NCI-H146 (cell line): ENCODE data around the gene CC2D2B.
"Not testable (repeated sequence)": the region's sequence is repeated elsewhere in the genome, so short reads cannot be mapped to it uniquely, and the experiment has no call there.

Source experiments
- DNase-seq: peaks from one replicate; lab custom pipeline; 2025; lab: John Stamatoyannopoulos, UW

CC2D2B gene

DNA sequence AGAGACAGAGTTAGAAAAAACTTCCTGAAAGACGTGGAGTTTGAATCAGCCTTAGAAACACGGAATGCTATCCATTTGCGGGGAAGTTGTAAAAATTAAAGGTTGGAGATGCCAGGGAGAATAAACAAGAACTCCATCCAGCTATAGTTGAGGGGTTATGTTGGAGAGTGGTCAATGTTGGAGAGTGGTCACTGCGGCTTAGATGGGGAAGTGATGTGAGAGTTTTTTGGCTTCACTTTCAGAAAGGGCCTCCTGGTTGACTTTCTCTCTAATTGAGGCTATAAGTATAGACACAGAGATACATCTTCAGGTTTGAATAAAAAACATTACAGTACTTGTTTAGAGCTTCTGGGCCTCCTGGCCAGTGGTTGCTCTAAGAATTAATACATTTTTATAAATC is 675 bp downstream of the CC2D2B start:
- no peak for DNase-seq

DNA sequence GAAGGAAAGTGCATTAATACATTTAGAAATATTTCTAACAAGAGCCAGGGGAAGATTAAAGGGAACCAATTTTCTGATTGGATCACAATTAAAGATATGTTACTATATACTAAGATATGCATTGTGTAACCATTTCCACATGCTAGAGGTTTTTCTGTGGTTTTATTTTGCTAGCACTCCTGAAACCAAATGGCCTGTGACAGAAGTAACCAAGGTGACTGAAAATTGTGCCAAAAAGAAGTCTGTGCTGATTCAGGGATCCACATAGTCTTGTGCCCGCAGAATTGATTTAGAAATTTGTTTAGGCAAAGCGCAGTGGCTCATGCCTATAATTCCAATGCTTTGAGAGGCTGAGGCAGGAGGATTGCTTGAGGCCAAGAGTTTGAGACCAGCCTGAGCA is 1.8 kb downstream of the CC2D2B start:
- DNase-seq: no peak

DNA sequence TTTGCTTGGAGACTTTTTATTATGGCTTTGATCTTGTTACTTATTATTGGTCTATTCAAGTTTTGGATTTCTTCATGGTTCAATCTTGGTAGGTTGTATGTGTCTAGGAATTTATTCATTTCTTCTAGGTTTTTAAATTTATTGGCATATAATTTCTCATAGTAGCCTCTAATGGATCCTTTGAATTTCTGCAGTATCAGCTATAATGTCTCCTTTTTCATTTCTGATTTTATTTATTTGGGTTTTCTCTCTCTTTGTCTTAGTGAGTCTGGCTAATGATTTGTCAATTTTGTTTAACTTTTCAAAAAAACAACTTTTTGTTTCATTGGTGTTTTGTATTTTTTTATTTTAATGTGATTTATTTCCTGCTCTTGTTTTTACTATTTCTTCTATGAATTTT is 8.3 kb downstream of the CC2D2B start:
- DNase-seq: not testable (repeated sequence)

DNA sequence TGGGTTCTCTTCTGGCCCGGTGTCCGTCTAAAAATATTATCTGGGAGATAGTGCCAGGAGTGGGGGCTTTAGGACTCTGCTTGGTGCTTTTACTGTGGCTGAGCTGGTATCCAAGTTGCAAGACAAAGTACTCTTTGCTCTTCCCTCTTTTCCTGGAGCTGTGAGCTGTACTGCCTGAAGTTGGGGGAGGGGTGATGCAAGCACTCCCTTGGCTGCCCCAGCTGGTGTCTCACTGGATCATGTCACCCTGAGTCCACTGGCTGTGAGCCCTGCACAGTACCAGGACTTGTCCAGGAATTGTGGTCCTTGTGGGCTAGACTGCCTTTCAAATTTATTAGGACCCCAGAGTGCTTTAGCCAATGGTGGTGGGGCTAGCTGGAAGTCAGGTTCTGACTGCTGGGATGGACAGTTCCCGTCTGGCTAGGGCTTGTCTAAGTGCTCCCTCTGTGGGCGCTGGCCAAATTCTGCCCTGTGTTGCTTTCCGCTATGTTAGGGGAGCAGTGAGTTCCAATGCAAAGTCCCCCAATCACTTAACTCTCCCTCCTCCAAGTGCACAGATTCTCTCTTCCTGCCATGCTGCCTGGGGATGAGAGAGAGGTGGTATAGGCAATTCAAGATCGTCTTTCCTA is 13.1 kb downstream of the CC2D2B start:
- DNase-seq: no peak

DNA sequence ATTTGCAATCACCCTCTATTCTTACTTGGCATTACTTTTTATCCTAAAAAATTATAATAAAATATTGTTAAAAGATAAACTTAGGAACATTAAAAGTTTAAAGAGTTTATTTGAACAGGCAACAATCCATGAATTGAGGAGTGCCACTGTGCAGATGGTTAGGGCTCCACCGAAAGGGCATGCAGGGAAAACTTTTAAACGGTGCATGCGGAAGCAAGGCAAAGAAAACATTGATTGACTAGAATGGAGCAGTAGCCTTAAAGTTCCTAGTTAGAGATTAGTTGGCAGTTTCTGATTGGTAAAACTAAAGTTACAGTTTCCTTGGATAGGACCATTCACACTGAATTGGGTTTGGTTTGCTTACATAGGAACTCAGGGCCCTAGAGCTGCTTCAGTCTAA is 17.3 kb downstream of the CC2D2B start:
- DNase-seq: no peak

DNA sequence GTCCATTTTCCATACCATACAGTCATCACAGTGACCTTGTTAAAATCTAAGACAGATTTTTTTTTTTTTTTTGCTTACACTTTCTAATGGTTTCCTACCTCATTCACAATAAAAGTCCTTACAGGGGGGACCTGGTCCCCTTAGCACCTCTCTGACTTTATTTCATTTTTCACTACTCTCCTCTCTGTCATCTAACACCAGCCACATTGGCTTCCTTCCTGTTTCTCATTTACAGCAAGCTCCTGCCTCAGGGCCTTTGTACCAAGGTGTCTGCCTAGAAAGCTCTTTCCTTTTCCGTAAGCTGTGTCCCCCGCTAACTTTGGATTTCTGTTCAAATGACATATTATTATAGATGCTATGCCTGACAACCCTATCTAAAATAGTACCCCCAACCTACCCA is 27.7 kb downstream of the CC2D2B start:
- no peak for DNase-seq

DNA sequence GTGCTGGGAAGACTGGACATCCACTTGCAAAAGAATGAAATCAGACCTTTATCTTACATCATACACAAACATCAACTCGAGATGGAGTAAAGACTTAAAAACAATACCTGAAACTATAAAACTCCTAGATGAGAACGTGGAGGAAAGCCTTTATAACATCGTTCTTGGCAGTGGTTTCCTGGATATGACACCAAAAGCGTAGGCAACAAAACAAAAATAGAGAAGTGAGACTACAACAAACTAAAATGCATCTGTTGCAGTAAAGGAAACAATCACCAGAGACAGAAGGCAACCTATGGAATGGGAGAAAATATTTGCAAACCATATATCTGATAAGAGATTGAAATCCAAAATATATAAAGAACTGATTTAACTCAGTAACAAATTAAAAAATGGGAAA is 33.3 kb downstream of the CC2D2B start:
- no peak for DNase-seq

DNA sequence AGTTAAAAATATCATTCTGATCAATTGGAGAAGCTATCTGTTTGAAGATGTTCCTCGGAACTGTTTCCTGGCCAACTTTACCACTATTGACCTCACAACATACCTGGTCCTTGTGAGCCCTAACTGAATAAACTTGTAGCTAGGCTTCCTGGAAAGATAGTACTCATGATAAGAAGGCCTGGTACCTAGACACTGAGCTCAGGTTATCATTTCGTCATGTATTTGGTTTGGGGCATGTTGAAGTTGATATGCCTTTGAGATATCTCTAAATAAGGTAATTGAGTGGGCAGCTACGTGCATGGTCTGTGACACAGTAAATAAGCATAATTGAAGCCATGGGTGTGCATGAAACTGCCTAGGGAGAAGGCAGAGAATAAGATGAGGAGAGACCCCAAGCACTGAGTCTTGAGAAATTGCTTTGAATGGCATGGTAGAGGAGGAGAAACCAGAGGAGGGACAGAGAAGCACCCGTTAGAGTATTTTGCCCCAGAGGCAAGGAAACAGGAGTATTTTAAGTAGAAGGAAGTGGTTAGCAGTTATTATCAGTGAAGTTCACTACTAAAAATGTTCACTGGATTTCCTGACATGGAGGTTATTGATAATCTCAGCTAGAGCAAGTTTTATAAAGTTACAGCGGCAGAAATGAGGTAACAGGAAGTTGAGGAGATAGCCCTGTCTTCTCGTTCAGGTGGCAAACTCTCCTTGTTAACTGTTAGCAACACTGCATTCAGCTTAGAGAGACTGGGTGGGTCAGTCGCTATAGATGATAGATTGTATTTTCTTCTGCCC is 55.6 kb downstream of the CC2D2B start:
- DNase-seq: no peak

DNA sequence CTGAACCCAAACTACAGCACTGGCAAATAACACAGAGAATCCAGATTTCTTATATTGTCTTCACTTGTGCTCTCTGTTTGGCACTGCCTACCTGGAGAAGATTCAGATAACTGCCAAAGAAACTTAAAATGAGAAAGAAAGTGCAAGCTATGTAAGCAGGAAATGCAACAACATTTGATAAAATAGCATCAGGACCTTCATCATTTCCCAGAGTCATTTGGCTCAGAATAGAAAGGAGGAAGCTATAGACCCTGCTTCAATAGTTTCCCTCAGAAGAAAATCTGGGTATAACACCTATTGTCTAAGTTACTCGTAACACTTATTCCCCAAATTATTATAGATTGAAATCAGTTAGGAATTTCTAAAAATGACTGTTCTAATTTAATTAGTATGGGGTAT is 56.2 kb downstream of the CC2D2B start:
- no peak for DNase-seq

DNA sequence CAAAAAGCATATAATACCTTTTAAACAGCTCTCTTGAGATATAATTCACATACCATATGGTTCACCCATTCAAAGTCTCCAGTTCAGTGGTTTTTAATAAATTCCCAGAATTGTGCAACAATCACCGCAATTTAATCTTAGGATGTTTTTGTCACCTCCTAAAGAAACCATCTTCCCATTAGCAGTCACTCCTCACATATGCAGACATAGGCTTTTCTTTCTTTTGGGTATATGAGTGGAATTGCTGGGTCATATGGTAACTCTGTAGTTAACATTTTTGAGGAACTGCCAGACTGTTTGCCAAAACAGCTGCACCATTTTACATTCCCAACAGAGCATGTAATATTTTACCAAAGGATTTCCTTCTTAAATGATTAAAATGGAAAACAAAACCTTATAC is 57.0 kb downstream of the CC2D2B start:
- no peak for DNase-seq

DNA sequence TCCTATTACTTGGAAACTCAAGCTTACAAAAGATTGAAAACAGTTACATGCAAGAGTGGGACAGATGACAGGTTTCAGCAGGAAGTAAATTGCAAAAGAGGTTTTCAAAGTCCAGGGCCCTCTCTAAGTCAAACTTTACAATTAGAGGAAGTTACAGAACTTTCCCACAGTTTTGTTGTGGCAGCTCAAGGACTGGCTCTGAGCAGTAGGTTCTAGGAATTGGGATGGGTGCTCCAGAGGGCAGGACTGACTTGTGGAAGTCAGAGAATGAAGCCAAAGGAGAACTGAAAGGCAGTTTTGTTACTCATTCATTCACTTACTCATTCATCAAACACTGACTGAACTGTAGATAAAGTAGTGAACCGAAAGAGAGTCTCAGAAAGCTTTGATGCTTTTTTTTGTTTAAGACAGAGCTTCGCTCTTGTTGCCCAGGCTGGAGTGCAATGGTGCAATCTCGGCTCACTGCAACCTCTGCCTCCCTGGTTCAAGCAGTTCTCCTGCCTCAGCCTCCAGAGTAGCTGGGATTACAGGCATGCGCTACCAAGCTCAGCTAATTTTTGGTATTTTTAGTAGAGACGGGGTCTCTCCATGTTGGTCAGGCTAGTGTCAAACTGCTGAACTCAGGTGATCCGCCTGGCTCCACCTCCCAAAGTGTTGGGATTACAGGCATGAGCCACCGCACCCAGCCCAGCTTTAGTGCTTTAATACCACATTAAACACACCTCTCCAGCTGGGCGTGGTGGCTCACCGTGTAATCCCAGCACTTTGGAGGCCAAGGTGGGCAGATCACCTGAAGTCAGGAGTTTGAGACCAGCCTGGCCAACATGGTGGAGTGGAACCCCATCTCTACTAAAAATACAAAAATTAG is 68.8 kb downstream of the CC2D2B start:
- DNase-seq: no peak

DNA sequence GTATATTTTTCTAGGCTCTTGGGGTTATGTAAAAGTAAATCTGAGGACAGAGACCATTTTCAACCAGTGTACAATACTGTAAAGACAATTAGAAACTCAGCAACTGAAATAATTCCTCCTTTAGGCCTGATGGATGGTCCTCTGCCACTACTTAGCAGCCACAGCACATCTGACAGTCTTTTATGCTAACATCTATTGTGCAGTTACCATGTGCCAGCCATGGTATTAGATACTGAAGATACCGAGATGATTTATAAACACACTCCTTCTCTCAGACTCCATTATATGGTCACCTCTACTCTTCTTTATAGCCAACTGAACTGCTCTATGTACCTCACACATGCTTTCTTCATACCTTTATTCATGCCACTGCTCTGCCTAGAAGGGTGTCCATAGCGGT is 74.4 kb downstream of the CC2D2B start:
- DNase-seq: no peak

DNA sequence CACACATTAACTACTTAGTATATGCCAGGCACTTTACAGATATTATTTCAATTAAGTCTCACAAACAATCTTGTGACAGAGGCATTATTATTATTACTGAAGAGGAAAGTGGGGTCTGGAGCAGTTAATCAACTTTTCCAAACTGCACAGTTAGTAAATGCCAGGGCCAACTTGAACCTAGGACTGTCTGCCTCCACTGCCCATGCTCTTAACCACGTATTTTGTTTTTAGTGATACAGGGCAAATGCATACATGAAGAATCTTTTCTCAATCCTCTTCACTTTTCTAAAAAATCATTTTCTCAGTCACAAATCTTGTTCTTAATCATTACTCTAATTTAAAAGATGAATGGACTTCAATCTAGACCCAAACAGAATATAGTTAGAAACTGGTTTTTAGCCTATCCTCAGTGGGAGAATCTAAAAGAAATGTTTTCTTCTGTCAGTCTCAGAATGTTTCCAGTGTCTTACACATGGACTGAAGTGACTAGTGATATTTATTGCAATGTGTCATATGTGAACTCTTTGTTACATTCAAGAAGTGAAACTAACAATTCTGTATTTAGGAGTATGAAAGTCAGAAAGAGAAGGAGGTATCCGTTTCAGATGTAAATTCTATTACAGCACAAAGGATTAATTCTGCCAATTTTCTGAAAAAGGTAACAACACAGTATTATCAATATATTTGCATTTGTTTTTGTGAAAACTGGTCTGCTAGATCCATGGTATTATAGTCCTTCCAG is 80.1 kb downstream of the CC2D2B start:
- DNase-seq: no peak

DNA sequence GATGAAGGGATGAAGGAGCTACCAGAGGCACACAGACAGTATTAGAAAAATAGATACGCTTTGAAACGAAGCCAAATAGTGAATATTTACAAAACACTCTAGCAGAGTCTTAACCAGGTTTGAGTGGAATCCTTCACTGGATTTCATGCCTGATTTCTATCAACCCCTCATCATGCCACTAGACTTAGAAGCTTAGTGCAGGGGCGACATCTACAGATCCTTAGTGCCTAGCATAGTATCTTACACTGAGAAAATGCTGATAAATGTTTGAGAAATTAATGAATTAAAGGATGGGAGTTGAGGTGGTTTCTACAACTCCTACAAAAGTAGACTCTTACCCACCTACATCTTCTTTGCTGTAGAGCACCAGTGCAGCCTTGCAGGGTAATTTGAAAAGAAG is 80.9 kb downstream of the CC2D2B start:
- DNase-seq: no peak

DNA sequence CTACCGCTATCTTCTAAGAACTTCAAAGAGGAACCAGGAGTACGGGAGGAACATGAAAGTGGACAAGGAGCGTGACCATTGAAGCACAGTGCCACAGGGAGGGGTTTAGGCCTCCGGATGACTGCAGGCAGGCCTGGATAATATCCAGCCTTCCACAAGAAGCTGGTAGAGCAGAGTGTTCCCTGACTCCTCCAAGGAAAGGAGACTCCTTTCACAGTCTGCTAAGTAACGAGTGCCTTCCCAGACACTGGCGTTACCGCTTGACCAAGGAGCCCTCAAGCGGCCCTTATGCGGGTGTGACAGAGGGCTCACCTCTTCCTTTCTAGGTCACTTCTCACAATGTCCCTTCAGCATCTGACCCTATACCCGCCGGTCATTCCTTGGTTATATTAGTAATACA is 86.6 kb downstream of the CC2D2B start:
- not testable (repeated sequence) for DNase-seq

DNA sequence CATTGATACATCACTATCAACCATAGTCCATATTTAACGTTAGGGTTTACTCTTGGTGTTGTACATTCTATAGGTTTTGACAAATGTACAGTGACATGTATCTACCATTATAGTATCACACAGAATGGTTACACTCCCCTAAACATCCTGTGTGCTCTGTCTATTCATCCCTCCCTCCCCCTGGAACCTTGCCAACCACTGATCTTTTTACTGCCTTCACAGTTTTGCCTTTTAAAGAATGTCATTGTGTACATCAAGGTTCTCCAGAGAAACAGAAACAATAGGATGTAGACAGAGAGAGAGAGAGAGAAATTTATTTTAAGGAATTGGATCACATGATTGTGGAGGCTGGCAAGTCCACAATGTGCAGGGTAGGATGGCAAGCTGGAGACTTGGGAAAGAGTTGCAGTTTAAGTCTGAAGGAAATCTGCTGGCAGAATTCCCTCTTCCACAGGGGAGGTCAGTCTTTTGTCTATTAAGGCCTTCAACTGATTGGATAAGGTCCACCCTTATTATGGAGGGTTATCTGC is 90.5 kb downstream of the CC2D2B start:
- DNase-seq: no peak

DNA sequence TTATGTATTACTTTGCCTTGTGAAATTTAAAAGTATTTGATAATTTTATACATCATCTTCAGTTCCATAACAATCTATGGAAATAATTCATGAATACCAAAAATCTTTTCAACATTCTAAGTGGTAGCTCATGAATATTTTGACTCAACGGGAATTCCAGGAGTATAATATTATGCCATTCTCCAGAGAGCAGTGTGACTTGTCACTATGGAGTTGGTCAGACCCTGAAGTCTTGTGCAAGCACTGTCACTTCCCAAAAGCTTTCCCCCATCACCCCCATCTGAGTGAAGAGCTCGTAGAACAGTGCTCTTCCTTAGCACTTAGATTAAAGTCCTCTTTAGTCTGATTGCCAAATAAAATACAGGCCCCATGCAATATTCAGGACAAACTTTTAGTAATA is 106.2 kb downstream of the CC2D2B start:
- no peak for DNase-seq

DNA sequence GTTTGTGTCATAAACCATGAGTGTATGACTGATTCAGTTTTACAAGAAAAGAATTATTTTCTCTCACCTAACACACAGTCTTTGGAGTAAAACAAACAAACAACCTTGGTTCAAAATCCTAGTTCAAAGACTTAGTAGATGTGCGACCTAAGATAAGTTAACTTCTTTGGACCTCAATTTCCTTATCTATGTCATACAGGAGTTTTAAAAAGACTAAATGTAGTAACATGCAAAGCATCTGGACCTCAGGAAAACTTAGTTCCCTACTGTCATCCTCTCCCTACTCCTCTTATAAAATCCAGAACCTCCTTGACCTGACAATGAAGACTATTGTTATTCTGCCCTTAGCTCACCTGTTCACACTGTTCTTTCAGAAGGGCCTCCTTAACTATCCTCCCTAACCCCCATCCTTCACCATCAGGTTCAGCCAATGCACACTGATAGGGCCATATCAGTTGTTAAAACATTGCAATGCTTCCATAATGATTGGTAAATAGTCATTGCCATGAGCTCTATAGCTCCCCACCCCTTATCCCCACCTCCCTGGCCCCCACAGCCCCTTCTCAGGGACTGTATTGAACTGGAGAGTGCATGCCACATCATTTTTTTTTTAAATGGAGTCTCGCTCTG is 106.8 kb downstream of the CC2D2B start:
- DNase-seq: no peak

DNA sequence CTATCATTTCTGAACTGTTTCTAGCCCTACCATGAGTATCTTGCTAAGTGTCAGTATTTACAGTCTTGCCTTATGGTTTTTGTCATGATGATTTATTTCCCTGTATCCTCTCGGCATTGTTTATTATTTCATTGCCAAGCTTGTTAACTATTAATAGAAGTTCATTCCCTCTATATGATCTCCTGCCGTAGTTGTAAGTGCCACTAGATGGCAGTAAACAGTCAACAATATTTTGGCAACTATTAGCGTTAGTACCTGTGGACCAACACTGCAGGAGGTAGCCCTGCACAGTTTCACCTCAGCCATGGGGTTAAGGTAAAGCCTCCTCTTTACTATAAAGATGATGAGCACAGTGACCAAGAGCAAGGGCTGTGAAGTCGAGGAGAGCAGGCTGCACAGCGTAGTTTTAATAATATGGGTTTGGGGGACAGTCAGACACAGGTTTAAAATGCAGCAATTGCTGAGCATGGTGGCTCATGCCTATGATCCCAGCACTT is 109.5 kb downstream of the CC2D2B start:
- peak; percentile 69 for DNase-seq

DNA sequence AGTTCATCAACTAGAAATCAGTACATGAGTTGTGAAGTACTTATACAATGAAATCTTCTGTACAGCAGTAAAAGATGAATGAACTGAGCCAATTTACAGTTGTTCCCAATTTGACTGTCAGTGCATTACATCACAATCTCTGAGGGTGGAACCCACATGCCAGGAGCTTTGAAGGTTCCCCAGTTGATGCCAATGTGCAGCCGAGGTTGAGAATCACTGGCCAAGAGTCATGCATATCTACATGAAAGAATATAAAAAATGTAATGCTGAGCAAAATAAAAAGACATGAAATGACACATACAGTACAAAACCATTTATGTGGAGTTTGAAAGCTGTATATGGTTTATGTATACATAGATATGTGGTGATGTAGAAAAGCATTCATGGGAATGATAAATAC is 113.6 kb downstream of the CC2D2B start:
- no peak for DNase-seq

DNA sequence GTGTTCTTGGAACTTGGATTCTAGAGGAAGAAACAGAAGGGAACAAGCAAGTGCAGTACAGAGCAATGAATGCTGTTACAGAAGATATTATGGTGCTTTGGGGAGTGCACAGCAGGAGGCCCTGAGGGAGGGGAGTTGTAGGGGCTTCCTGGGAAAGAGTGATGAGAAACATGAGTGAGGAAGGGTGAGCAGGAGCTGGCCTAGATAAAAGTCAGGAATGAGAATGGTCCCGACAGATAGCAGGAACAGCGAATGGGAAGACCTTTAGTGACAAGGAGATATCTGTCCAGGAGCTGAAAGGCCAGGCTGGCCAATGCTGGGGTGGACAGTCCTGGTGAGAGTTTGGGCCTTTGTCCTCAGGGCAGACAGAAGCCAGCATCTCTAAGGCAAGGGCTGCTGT is 115.0 kb downstream of the CC2D2B start:
- DNase-seq: no peak
